Measurements from ENCODE around the gene SRSF10. TPM values are rescaled to one million over a fixed set of nuclear protein-coding genes. Genes with fewer than 3 reads are reported as not detected.

Gene SRSF10
- total RNA-seq, 1 donor = 127 TPM

GRCh38 chr1:23931491-23931880 is 48.6 kb downstream of the SRSF10 start:
- no peak for TF ChIP-seq CTCF (IDR thresholded peaks at IDR 0.05; ENCODE audit: insufficient read depth, low read length)
- H3K4me3 ChIP-seq (ENCODE audit: low read depth, low read length) = no peak overlapping the region
- DNase-seq (ENCODE audit: low read depth) = no peak

DNA sequence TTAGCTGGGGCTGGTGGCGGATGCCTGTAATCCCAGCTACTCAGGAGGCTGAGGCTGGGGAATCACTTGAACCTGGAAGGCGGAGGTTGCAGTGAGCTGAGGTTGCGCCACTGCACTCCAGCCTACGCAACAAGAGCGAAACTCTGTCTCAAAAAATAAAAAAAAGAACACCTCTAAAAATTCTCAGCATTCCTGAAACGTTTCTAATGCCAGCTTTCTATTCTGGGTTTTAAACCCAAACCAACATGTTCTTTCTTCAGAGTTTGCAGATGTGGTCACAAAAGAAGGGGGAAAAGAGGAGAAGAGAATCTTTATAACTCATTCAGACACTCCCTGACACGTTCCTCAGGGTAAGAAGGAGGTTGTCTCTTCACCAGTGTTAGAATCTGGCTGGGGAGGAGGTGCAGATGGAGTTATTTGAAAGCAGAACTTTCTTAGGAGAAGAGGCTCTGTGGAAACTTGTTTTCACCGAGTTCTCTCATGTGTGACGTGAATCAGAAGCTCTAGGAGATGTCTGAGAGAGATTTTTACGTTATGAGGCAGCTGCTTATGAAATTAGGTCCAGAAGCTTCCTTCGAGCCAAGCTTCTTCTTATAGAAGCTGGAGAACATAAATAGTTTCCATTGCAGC is 49.2 kb downstream of the SRSF10 start:
- TF ChIP-seq CTCF (IDR thresholded peaks at IDR 0.05; ENCODE audit: insufficient read depth, low read length) = no peak
- no peak overlapping the region for H3K4me3 ChIP-seq (ENCODE audit: low read depth, low read length)
- DNase-seq (ENCODE audit: low read depth) = peak; percentile 65

- TF ChIP-seq CTCF (IDR thresholded peaks at IDR 0.05; ENCODE audit: insufficient read depth, low read length) = no peak
- H3K4me3 ChIP-seq (ENCODE audit: low read depth, low read length) = no peak overlapping the region
- DNase-seq (ENCODE audit: low read depth) = no peak
Observed at GRCh38 chr1:23930270-23930669, 49.9 kb downstream of the SRSF10 start.

DNA sequence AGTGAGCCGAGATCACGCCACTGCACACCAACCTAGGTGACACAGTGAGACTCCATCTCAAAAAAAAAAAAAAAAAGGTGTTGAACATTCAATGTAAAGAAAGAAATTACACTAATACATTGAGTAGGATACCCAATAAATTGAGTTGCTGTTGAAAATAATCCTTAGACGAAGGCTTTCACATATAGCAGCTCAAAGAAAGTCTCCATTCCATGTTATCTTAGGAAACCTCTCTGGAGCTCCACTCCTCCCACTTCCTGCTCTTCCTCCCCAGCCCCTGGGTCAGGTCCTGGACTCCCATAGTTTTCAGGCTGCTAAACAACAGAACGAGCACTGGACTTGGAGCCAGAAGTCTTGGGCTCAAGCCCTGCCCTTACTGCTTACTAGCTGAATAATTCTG is 51.3 kb downstream of the SRSF10 start:
- no peak for DNase-seq (ENCODE audit: low read depth)
- no peak for TF ChIP-seq CTCF (IDR thresholded peaks at IDR 0.05; ENCODE audit: insufficient read depth, low read length)
- no peak overlapping the region for H3K4me3 ChIP-seq (ENCODE audit: low read depth, low read length)

- TF ChIP-seq CTCF (IDR thresholded peaks at IDR 0.05; ENCODE audit: insufficient read depth, low read length) = no peak
Observed at GRCh38 chr1:23927097-23927496, 53.0 kb downstream of the SRSF10 start.

DNA sequence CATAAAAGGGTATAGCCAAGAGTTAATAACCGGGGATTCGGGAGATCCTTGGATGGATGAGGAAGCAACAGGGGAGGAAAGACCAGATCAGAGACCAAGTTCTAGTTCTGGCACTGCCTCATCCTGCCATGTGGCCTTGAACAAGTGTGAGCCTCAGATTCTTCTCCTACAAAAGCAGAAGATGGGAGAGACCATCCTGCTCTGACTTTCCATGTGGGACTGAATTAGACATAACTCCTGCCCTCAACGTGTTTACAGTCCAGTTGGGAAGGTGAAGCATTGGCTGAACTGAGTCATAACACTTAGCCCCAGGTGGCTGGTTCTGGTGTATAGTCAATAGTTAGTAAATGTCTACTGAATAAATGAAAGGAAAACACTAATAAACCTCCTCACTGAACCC is 54.8 kb downstream of the SRSF10 start:
- TF ChIP-seq CTCF (IDR thresholded peaks at IDR 0.05; ENCODE audit: insufficient read depth, low read length) = no peak
- no peak for DNase-seq (ENCODE audit: low read depth)
- H3K4me3 ChIP-seq (ENCODE audit: low read depth, low read length) = no peak overlapping the region

More at GRCh38 chr1:23927097-23927496, 53.0 kb downstream of the SRSF10 start:
- no peak for DNase-seq (ENCODE audit: low read depth)
- no peak overlapping the region for H3K4me3 ChIP-seq (ENCODE audit: low read depth, low read length)

DNA sequence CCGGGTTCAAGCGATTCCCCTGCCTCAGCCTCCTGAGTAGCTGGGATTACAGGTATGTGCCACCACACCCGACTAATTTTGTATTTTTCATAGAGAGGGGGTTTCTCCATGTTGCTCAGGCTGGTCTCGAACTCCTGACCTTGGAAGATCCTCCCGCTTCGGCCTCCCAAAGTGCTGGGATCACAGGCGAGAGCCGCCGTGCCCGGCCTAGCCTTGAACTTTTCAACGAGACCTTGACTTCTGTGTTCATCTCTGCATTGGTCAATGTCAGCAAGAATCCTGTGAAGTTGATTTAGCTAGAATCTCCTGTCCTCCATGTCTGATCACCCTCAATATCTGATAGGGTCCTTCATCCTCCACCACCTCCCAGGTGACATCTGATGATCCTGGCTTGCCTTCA is 55.5 kb downstream of the SRSF10 start:
- no peak overlapping the region for H3K4me3 ChIP-seq (ENCODE audit: low read depth, low read length)
- TF ChIP-seq CTCF (IDR thresholded peaks at IDR 0.05; ENCODE audit: insufficient read depth, low read length) = no peak
- DNase-seq (ENCODE audit: low read depth) = no peak

Data from fibroblast of the aortic adventitia (primary cell).